Neural progenitor cell (in vitro differentiated cells): ENCODE data around the gene TENT5C. TPM values are rescaled to one million over a fixed set of nuclear protein-coding genes. Genes with fewer than 3 reads are reported as not detected.

Source experiments
- DNase-seq: peaks from one replicate; pipeline ENCODE4 v3.0.0-alpha.2; 2016; ENCODE audit warnings: low spot score
- H2AFZ ChIP-seq: fragments of 200-600 bp; sonication (generic); replicated peaks from 2 replicates; pipeline ENCODE4 v1.6.1; 2016; ENCODE audit warnings: antibody characterized with exemption
- H3F3A ChIP-seq: fragments of 200-600 bp; sonication (generic); 2 replicates; pipeline ENCODE4 v1.6.1; 2016; ENCODE audit warnings: antibody characterized with exemption, low read depth
- H3K27ac ChIP-seq: fragments of 200-600 bp; sonication (generic); 2 replicates; pipeline ENCODE4 v1.5.1; 2016; ENCODE audit warnings: mild to moderate bottlenecking
- H3K27me3 ChIP-seq: fragments of 200-600 bp; sonication (generic); 2 replicates; pipeline ENCODE4 v1.6.1; 2016; ENCODE audit warnings: mild to moderate bottlenecking, moderate library complexity
- H3K36me3 ChIP-seq: fragments of 200-600 bp; sonication (generic); 2 replicates; pipeline ENCODE4 v1.5.1; 2016
- H3K4me1 ChIP-seq: fragments of 200-600 bp; sonication (generic); 2 replicates; pipeline ENCODE4 v1.6.1; 2016; ENCODE audit warnings: mixed run types
- H3K4me2 ChIP-seq: fragments of 200-600 bp; sonication (generic); 2 replicates; pipeline ENCODE4 v1.6.1; 2016
- H3K4me3 ChIP-seq: fragments of 200-600 bp; sonication (generic); 2 replicates; pipeline ENCODE4 v1.5.1; 2016
- H3K79me2 ChIP-seq: fragments of 200-600 bp; sonication (generic); 2 replicates; pipeline ENCODE4 v1.6.1; 2016; ENCODE audit warnings: low read depth
- H3K9ac ChIP-seq: fragments of 200-600 bp; sonication (generic); 2 replicates; pipeline ENCODE4 v1.6.1; 2016
- H3K9me3 ChIP-seq: fragments of 200-600 bp; sonication (generic); 2 replicates; pipeline ENCODE4 v1.5.1; 2016; ENCODE audit warnings: low read depth
- H4K20me1 ChIP-seq: fragments of 200-600 bp; sonication (generic); 2 replicates; pipeline ENCODE4 v1.6.1; 2016; ENCODE audit warnings: low read depth
- H3K27ac Mint-ChIP-seq: 3 replicates; pipeline ENCODE4 v1.8.0; 2021; ENCODE audit warnings: mixed read lengths
- H3K27me3 Mint-ChIP-seq: 2 replicates; pipeline ENCODE4 v1.8.0; 2022; ENCODE audit warnings: low read depth, mild to moderate bottlenecking, inconsistent platforms, moderate library complexity, mixed read lengths; ENCODE audit not compliant: insufficient read depth
- H3K36me3 Mint-ChIP-seq: 3 replicates; pipeline ENCODE4 v1.8.0; 2021; ENCODE audit warnings: mixed read lengths
- H3K4me1 Mint-ChIP-seq: 3 replicates; pipeline ENCODE4 v1.8.0; 2021; ENCODE audit warnings: mixed read lengths
- H3K4me3 Mint-ChIP-seq: 3 replicates; pipeline ENCODE4 v1.8.0; 2021; ENCODE audit warnings: mild to moderate bottlenecking, moderate library complexity, mixed read lengths
- H3K9me3 Mint-ChIP-seq: 3 replicates; pipeline ENCODE4 v1.8.0; 2020; ENCODE audit warnings: mixed read lengths
- CTCF ChIP-seq: fragments of 200-600 bp; sonication (generic); IDR thresholded peaks from 2 replicates; pipeline ENCODE4 v1.5.1; 2017; ENCODE audit warnings: antibody characterized with exemption, mild to moderate bottlenecking
- EZH2 ChIP-seq: fragments of 200-600 bp; sonication (generic); IDR thresholded peaks from 2 replicates; pipeline ENCODE4 v1.6.1; 2017; ENCODE audit warnings: antibody characterized with exemption, mild to moderate bottlenecking, moderate library complexity
- EZH2phosphoT487 ChIP-seq: fragments of 200-600 bp; sonication (generic); IDR thresholded peaks from 2 replicates; pipeline ENCODE4 v1.6.1; 2017; ENCODE audit warnings: antibody characterized with exemption
- total RNA-seq: library from RNA; depleted of rRNA; stranded (reverse); fragments of >200 nt; gene quantifications from 2 replicates; pipeline ENCODE4 v1.2.3, GENCODE V29; 2015; ENCODE audit warnings: low replicate concordance

The TENT5C gene
- total RNA-seq, 1 donor from 2014 or later: 0.39 TPM

- Mint-ChIP-seq H3K4me1 (peaks cover 6% of the 10 kb centered on the region), H3K4me3 (no peak overlapping the region), H3K36me3 (no peaks in the 10 kb centered on the region), H3K27ac (no peak overlapping the region), H3K9me3 (no peaks in the 10 kb centered on the region), H3K27me3 (peaks cover 4% of the 10 kb centered on the region)
- H3K4me2 ChIP-seq: no peak overlapping the region
- no peaks in the 10 kb centered on the region for H3K4me1 ChIP-seq
- no peak for DNase-seq
- H3K9me3 ChIP-seq: no peaks in the 10 kb centered on the region
- no peaks in the 10 kb centered on the region for H4K20me1 ChIP-seq
- no peak overlapping the region for H3K27ac ChIP-seq
- H3K4me3 ChIP-seq: no peak overlapping the region
- H2AFZ ChIP-seq: no peak overlapping the region
- TF ChIP-seq EZH2phosphoT487 (no peak), CTCF (no peak), EZH2 (no peak)
- H3K9ac ChIP-seq: no peak overlapping the region
- H3K36me3 ChIP-seq: no peaks in the 10 kb centered on the region
- H3K79me2 ChIP-seq: no peaks in the 10 kb centered on the region
- H3F3A ChIP-seq: no peaks in the 10 kb centered on the region
- no peaks in the 10 kb centered on the region for H3K27me3 ChIP-seq
Observed at GRCh38 chr1:117633068-117633345, 27.2 kb downstream of the TENT5C start.

- H3K36me3 Mint-ChIP-seq: no peaks in the 10 kb centered on the region
- no peak overlapping the region for H3K27ac ChIP-seq
- H3K9me3 ChIP-seq: no peaks in the 10 kb centered on the region
- no peaks in the 10 kb centered on the region for H3K36me3 ChIP-seq
- no peak overlapping the region for H3K4me2 ChIP-seq
- DNase-seq: no peak
- H4K20me1 ChIP-seq: no peaks in the 10 kb centered on the region
- no peak overlapping the region for H3K4me3 Mint-ChIP-seq
- peaks cover 4% of the 10 kb centered on the region for H3K27me3 Mint-ChIP-seq
- no peaks in the 10 kb centered on the region for H3K27me3 ChIP-seq
- H3K79me2 ChIP-seq: no peaks in the 10 kb centered on the region
- no peaks in the 10 kb centered on the region for H3K9me3 Mint-ChIP-seq
- no peaks in the 10 kb centered on the region for H3K4me1 ChIP-seq
- H3K4me1 Mint-ChIP-seq: peaks cover 6% of the 10 kb centered on the region
- TF ChIP-seq CTCF: no peak
- H3K9ac ChIP-seq: no peak overlapping the region
- H3F3A ChIP-seq: no peaks in the 10 kb centered on the region
- H3K4me3 ChIP-seq: no peak overlapping the region
- H2AFZ ChIP-seq: no peak overlapping the region
- H3K27ac Mint-ChIP-seq: no peak overlapping the region
Observed at GRCh38 chr1:117633423-117633822, 27.6 kb downstream of the TENT5C start.

- Mint-ChIP-seq H3K4me1 (peaks cover 6% of the 10 kb centered on the region), H3K4me3 (no peak overlapping the region), H3K27ac (no peak overlapping the region), H3K27me3 (peaks cover 4% of the 10 kb centered on the region), H3K36me3 (no peaks in the 10 kb centered on the region), H3K9me3 (no peaks in the 10 kb centered on the region)
- no peaks in the 10 kb centered on the region for H3K27me3 ChIP-seq
- H3K79me2 ChIP-seq: no peaks in the 10 kb centered on the region
- no peak overlapping the region for H2AFZ ChIP-seq
- no peak overlapping the region for H3K27ac ChIP-seq
- TF ChIP-seq CTCF: no peak
- TF ChIP-seq EZH2: no peak
- TF ChIP-seq EZH2phosphoT487: no peak
- H4K20me1 ChIP-seq: no peaks in the 10 kb centered on the region
- DNase-seq: no peak
- no peak overlapping the region for H3K9ac ChIP-seq
- no peaks in the 10 kb centered on the region for H3K4me1 ChIP-seq
- no peak overlapping the region for H3K4me3 ChIP-seq
- no peaks in the 10 kb centered on the region for H3K9me3 ChIP-seq
- no peak overlapping the region for H3K4me2 ChIP-seq
- H3K36me3 ChIP-seq: no peaks in the 10 kb centered on the region
- H3F3A ChIP-seq: no peaks in the 10 kb centered on the region
Observed at GRCh38 chr1:117633936-117634335, 28.1 kb downstream of the TENT5C start.

- Histone ChIP-seq H3K4me1 (no peaks in the 10 kb centered on the region), H3K79me2 (no peaks in the 10 kb centered on the region), H4K20me1 (no peaks in the 10 kb centered on the region), H3K4me2 (no peak overlapping the region), H3K4me3 (no peak overlapping the region), H3K27ac (no peak overlapping the region), H2AFZ (no peak overlapping the region), H3K36me3 (no peaks in the 10 kb centered on the region), H3K9ac (no peak overlapping the region), H3F3A (no peaks in the 10 kb centered on the region), H3K27me3 (no peaks in the 10 kb centered on the region), H3K9me3 (no peaks in the 10 kb centered on the region)
- Mint-ChIP-seq H3K36me3 (no peaks in the 10 kb centered on the region), H3K9me3 (no peaks in the 10 kb centered on the region), H3K27me3 (peaks cover 4% of the 10 kb centered on the region), H3K4me1 (peaks cover 6% of the 10 kb centered on the region), H3K27ac (no peak overlapping the region), H3K4me3 (no peak overlapping the region)
- no peak for TF ChIP-seq CTCF
- TF ChIP-seq EZH2phosphoT487: no peak
- no peak for TF ChIP-seq EZH2
- no peak for DNase-seq
Observed at GRCh38 chr1:117634631-117635030, 28.8 kb downstream of the TENT5C start.
